Thymus (tissue), 11 donors: ENCODE measurements around the gene SAMD8. TPM values are rescaled to one million over a fixed set of nuclear protein-coding genes. Genes with fewer than 3 reads are reported as not detected.
"Not testable (repeated sequence)": the region's sequence is repeated elsewhere in the genome, so short reads cannot be mapped to it uniquely, and the experiment has no call there.

Source experiments
- DNase-seq, 9 donors: peaks; one replicate each; pipeline ENCODE4 v3.0.0-alpha.2; 2013; ENCODE audit warnings: low spot score in 9 of 9, low read depth in 6 of 9, missing footprints in 1 of 9
- H3K27ac ChIP-seq, 2 donors: one replicate each; pipeline ENCODE4 v1.5.1; 2013; ENCODE audit warnings: control low read depth in 1 of 2, low read depth in 1 of 2, low read length in 1 of 2, mild to moderate bottlenecking in 1 of 2, moderate library complexity in 1 of 2
- H3K27me3 ChIP-seq, 2 donors: one replicate each; pipeline ENCODE4 v1.5.1; 2013; ENCODE audit warnings: low read length in 1 of 2; ENCODE audit not compliant: control insufficient read depth in 2 of 2, insufficient read depth in 1 of 2
- H3K36me3 ChIP-seq, 2 donors: one replicate each; pipeline ENCODE4 v1.5.1; 2013; ENCODE audit warnings: low read length in 1 of 2, mild to moderate bottlenecking in 1 of 2, moderate library complexity in 1 of 2; ENCODE audit not compliant: control insufficient read depth in 2 of 2, insufficient read depth in 2 of 2
- H3K4me1 ChIP-seq, 2 donors: one replicate each; pipeline ENCODE4 v1.5.1; 2013; ENCODE audit warnings: low read length in 2 of 2; ENCODE audit not compliant: control insufficient read depth in 2 of 2, insufficient read depth in 2 of 2
- H3K4me3 ChIP-seq, 2 donors: one replicate each; pipeline ENCODE4 v1.5.1; 2013; ENCODE audit warnings: low read length in 2 of 2, control low read depth in 1 of 2, mild to moderate bottlenecking in 1 of 2
- H3K9me3 ChIP-seq, 2 donors: one replicate each; pipeline ENCODE4 v1.5.1; 2013; ENCODE audit warnings: low read length in 1 of 2, mild to moderate bottlenecking in 1 of 2; ENCODE audit not compliant: control insufficient read depth in 2 of 2, insufficient read depth in 1 of 2
- WGBS: extraction: QIAGEN DNeasy Blood & Tissue Kit; methylation state at CpG from one replicate; pipeline ENCODE4 v1.1.7; 2013; 5-methylcytosine and 5-hydroxymethylcytosine counted together
- polyA plus RNA-seq: library from polyadenylated mRNA; stranded (reverse); fragments of 200-250 nt; gene quantifications from one replicate; pipeline ENCODE4 v1.2.3, GENCODE V29; 2013
- total RNA-seq: library from RNA; stranded (reverse); fragments of 120-200 nt; gene quantifications from one replicate; pipeline ENCODE4 v1.2.4, GENCODE V29; 2013
- donor health status: healthy.

SAMD8 gene
- total and polyA plus RNA-seq, 2 donors: 7.6 to 13.1 TPM

GRCh38 chr10:75175046-75175445, 63.6 kb downstream of the SAMD8 start:
- no peak for DNase-seq
- Histone ChIP-seq H3K4me1 (no peaks in the 10 kb centered on the region), H3K4me3 (no peak overlapping the region), H3K27ac (no peak overlapping the region), H3K9me3 (no peaks in the 10 kb centered on the region), H3K36me3 (peaks cover 7 to 14% of the 10 kb centered on the region in 2 donors), H3K27me3 (no peaks in the 10 kb centered on the region)
- 97% methylated on average over 2 of the region's 2 CpGs for WGBS

DNA sequence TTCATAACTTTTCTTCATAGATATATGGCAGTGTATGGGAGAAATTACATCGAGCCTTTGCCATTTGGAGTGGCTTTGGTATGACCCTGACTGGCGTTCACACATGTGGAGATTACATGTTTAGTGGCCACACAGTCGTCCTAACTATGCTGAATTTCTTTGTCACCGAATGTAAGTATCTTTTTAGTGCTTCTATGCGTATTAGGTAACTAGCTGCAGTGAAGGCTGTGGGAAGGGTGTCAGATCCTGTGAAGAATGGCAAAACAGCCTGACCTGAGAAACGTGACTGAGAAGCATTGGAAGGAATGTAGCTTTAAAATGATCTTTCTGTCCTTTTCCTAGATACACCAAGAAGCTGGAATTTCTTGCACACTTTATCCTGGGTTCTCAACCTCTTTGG, 64.6 kb downstream of the SAMD8 start:
- WGBS: 97% methylated on average over 6 of the region's 6 CpGs
- no peak overlapping the region for H3K27ac ChIP-seq
- H3K4me3 ChIP-seq: no peak overlapping the region
- DNase-seq: no peak
- no peaks in the 10 kb centered on the region for H3K27me3 ChIP-seq
- H3K36me3 ChIP-seq: peaks cover 7 to 14% of the 10 kb centered on the region in 2 donors
- no peaks in the 10 kb centered on the region for H3K4me1 ChIP-seq
- H3K9me3 ChIP-seq: no peaks in the 10 kb centered on the region

GRCh38 chr10:75176736-75177135, 65.3 kb downstream of the SAMD8 start:
- 99% methylated on average over 1 of the region's 1 CpG for WGBS
- DNase-seq: no peak
- H3K27ac ChIP-seq: no peak overlapping the region
- no peaks in the 10 kb centered on the region for H3K4me1 ChIP-seq
- H3K27me3 ChIP-seq: no peaks in the 10 kb centered on the region
- no peak overlapping the region for H3K4me3 ChIP-seq
- no peaks in the 10 kb centered on the region for H3K9me3 ChIP-seq
- peaks cover 7 to 14% of the 10 kb centered on the region in 2 donors for H3K36me3 ChIP-seq

- WGBS: 95% methylated on average over 1 of the region's 1 CpG
- H3K9me3 ChIP-seq: no peaks in the 10 kb centered on the region
Measured at GRCh38 chr10:75179657-75180177, 68.3 kb downstream of the SAMD8 start.

GRCh38 chr10:75180592-75180991, 69.1 kb downstream of the SAMD8 start:
- no peaks in the 10 kb centered on the region for H3K9me3 ChIP-seq
- peaks cover 3 to 16% of the 10 kb centered on the region in 2 donors for H3K36me3 ChIP-seq
- 97% methylated on average over 2 of the region's 2 CpGs for WGBS
- DNase-seq: no peak
- H3K27ac ChIP-seq: no peak overlapping the region
- H3K4me1 ChIP-seq: no peaks in the 10 kb centered on the region
- no peaks in the 10 kb centered on the region for H3K27me3 ChIP-seq
- H3K4me3 ChIP-seq: no peak overlapping the region

More at GRCh38 chr10:75179657-75180177, 68.3 kb downstream of the SAMD8 start:
- Histone ChIP-seq H3K4me1 (no peaks in the 10 kb centered on the region), H3K36me3 (peaks cover 3 to 16% of the 10 kb centered on the region in 2 donors), H3K27ac (no peak overlapping the region), H3K4me3 (no peak overlapping the region), H3K27me3 (no peaks in the 10 kb centered on the region)
- DNase-seq: no peak

- Histone ChIP-seq H3K4me1 (no peaks in the 10 kb centered on the region), H3K27ac (no peak overlapping the region), H3K36me3 (peaks cover under 1 to 13% of the 10 kb centered on the region in 2 donors), H3K27me3 (no peaks in the 10 kb centered on the region), H3K4me3 (no peak overlapping the region), H3K9me3 (no peaks in the 10 kb centered on the region)
- 97% methylated on average over 1 of the region's 1 CpG for WGBS
- DNase-seq: no peak
Measured at GRCh38 chr10:75181073-75181472, 69.6 kb downstream of the SAMD8 start.

DNA sequence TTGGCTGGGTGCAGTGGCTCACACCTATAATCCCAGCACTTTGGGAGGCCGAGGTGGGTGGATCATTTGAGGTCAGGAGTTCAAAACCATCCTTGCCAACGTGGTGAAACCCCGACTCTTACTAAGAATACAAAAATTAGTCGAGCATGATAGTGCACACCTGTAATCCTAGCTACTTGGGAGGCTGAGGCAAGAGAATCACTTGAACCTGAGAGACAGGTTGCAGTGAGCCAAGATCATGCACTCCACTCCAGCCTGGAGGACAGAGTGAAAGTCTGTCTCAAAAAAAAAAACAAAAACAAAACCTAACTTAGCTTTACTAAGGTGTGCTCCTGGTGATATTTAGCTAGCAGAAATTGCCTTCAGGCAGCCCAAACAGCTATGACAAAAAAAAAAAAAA, 74.9 kb downstream of the SAMD8 start:
- Histone ChIP-seq H3K36me3 (peaks cover 0 to 3% of the 10 kb centered on the region in 2 donors), H3K27me3 (no peaks in the 10 kb centered on the region), H3K27ac (no peak overlapping the region), H3K4me3 (no peak overlapping the region), H3K4me1 (peaks cover 0 to 6% of the 10 kb centered on the region in 2 donors), H3K9me3 (no peaks in the 10 kb centered on the region)
- 87% methylated on average over 4 of the region's 4 CpGs for WGBS
- DNase-seq: no peak

GRCh38 chr10:75187961-75188426, 76.5 kb downstream of the SAMD8 start:
- Histone ChIP-seq H3K4me1 (peaks cover 0 to 6% of the 10 kb centered on the region in 2 donors), H3K4me3 (no peak overlapping the region), H3K27me3 (no peaks in the 10 kb centered on the region), H3K36me3 (no peaks in the 10 kb centered on the region), H3K27ac (peak overlapping the region; percentile 61 to 79), H3K9me3 (no peaks in the 10 kb centered on the region)
- WGBS: 88% methylated on average over 3 of the region's 3 CpGs
- peak in 8 of 9 donors; percentile 55 to 88 (median 72) for DNase-seq

DNA sequence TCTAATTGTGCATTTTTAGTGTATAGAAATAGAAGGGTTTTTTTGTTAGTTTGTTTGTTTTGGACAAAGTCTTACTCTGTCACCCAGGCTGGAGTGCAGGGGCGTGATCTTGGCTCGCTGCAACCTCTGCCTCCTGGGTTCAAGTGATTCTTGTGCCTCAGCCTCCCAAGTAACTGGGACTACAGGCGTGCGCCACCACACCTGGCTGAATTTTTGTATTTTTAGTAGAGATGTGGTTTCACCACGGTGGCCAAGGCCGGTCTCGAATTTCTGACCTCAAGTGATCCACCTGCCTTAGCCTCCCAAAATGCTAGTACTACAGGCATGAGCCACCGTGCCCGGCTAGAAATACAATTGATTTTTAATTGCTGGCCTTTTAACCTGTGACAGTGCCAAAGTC, 77.1 kb downstream of the SAMD8 start:
- not testable (repeated sequence) for H3K36me3 ChIP-seq, H3K27me3 ChIP-seq, H3K4me1 ChIP-seq, DNase-seq, H3K4me3 ChIP-seq, H3K9me3 ChIP-seq
- WGBS: 96% methylated on average over 9 of the region's 9 CpGs
- H3K27ac ChIP-seq: peak overlapping the region in 1 of 2 donors; percentile 79
